ENCODE measurements around the gene PRDM16. TPM values are rescaled to one million over a fixed set of nuclear protein-coding genes. Genes with fewer than 3 reads are reported as not detected.

PRDM16 gene
- total RNA-seq, 1 experiment from 2014 or later, result not detected

- no TSS peak for BruUV-seq (replicated peaks)
- TF ChIP-seq, protein P1, sequence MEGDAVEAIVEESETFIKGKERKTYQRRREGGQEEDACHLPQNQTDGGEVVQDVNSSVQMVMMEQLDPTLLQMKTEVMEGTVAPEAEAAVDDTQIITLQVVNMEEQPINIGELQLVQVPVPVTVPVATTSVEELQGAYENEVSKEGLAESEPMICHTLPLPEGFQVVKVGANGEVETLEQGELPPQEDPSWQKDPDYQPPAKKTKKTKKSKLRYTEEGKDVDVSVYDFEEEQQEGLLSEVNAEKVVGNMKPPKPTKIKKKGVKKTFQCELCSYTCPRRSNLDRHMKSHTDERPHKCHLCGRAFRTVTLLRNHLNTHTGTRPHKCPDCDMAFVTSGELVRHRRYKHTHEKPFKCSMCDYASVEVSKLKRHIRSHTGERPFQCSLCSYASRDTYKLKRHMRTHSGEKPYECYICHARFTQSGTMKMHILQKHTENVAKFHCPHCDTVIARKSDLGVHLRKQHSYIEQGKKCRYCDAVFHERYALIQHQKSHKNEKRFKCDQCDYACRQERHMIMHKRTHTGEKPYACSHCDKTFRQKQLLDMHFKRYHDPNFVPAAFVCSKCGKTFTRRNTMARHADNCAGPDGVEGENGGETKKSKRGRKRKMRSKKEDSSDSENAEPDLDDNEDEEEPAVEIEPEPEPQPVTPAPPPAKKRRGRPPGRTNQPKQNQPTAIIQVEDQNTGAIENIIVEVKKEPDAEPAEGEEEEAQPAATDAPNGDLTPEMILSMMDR (IDR thresholded peaks at IDR 0.05; ENCODE audit: unreplicated experiment), result no peak
- Mint-ChIP-seq H3K4me1 (ENCODE audit: insufficient read depth, unreplicated experiment) (no peaks in the 10 kb centered on the region), H3K9me3 (ENCODE audit: unreplicated experiment) (peaks cover 7% of the 10 kb centered on the region), H3K27ac (ENCODE audit: low read depth, unreplicated experiment) (no peak overlapping the region), H3K27me3 (ENCODE audit: insufficient read depth, unreplicated experiment) (no peaks in the 10 kb centered on the region), H3K4me3 (ENCODE audit: unreplicated experiment) (no peak overlapping the region), H3K36me3 (ENCODE audit: insufficient read depth, unreplicated experiment) (no peaks in the 10 kb centered on the region)
- ChIA-PET CTCF (no interaction called here), POLR2A (no interaction called here)
- intact Hi-C loops (cut with micrococcal nuclease), result no loop called here
- DNase-seq (ENCODE audit: unreplicated experiment), result no peak
Observed at GRCh38 chr1:3183411-3183810, 114.4 kb downstream of the PRDM16 start.

- Mint-ChIP-seq H3K4me1 (ENCODE audit: insufficient read depth, unreplicated experiment) (no peaks in the 10 kb centered on the region), H3K4me3 (ENCODE audit: unreplicated experiment) (no peak overlapping the region), H3K9me3 (ENCODE audit: unreplicated experiment) (peaks cover 7% of the 10 kb centered on the region), H3K36me3 (ENCODE audit: insufficient read depth, unreplicated experiment) (no peaks in the 10 kb centered on the region), H3K27me3 (ENCODE audit: insufficient read depth, unreplicated experiment) (no peaks in the 10 kb centered on the region), H3K27ac (ENCODE audit: low read depth, unreplicated experiment) (no peak overlapping the region)
- TF ChIP-seq, protein P1 (IDR thresholded peaks at IDR 0.05; ENCODE audit: unreplicated experiment), result no peak
- ChIA-PET CTCF (no interaction called here), POLR2A (no interaction called here)
- no peak for DNase-seq (ENCODE audit: unreplicated experiment)
- intact Hi-C loops (cut with micrococcal nuclease), result no loop called here
- BruUV-seq (replicated peaks), result no TSS peak
Observed at GRCh38 chr1:3183813-3184212, 114.8 kb downstream of the PRDM16 start.

GRCh38 chr1:3184666-3185065, 115.7 kb downstream of the PRDM16 start:
- no peaks in the 10 kb centered on the region for H3K4me1 Mint-ChIP-seq (ENCODE audit: insufficient read depth, unreplicated experiment)
- no peak overlapping the region for H3K27ac Mint-ChIP-seq (ENCODE audit: low read depth, unreplicated experiment)
- no peak overlapping the region for H3K4me3 Mint-ChIP-seq (ENCODE audit: unreplicated experiment)
- TF ChIP-seq, protein P1 (IDR thresholded peaks at IDR 0.05; ENCODE audit: unreplicated experiment), result no peak
- intact Hi-C loops (cut with micrococcal nuclease), result no loop called here
- no peaks in the 10 kb centered on the region for H3K27me3 Mint-ChIP-seq (ENCODE audit: insufficient read depth, unreplicated experiment)
- no TSS peak for BruUV-seq (replicated peaks)
- POLR2A ChIA-PET, result no interaction called here
- H3K36me3 Mint-ChIP-seq (ENCODE audit: insufficient read depth, unreplicated experiment), result no peaks in the 10 kb centered on the region
- peaks cover 7% of the 10 kb centered on the region for H3K9me3 Mint-ChIP-seq (ENCODE audit: unreplicated experiment)
- CTCF ChIA-PET, result no interaction called here
- DNase-seq (ENCODE audit: unreplicated experiment), result no peak

- BruUV-seq (replicated peaks), result no TSS peak
- intact Hi-C loops (cut with micrococcal nuclease), result no loop called here
- POLR2A ChIA-PET, result no interaction called here
- TF ChIP-seq, protein P1 (IDR thresholded peaks at IDR 0.05; ENCODE audit: unreplicated experiment), result no peak
- no peaks in the 10 kb centered on the region for H3K27me3 Mint-ChIP-seq (ENCODE audit: insufficient read depth, unreplicated experiment)
- CTCF ChIA-PET, result no interaction called here
- DNase-seq (ENCODE audit: unreplicated experiment), result no peak
- no peak overlapping the region for H3K27ac Mint-ChIP-seq (ENCODE audit: low read depth, unreplicated experiment)
- peaks cover 7% of the 10 kb centered on the region for H3K9me3 Mint-ChIP-seq (ENCODE audit: unreplicated experiment)
- no peaks in the 10 kb centered on the region for H3K4me1 Mint-ChIP-seq (ENCODE audit: insufficient read depth, unreplicated experiment)
- no peak overlapping the region for H3K4me3 Mint-ChIP-seq (ENCODE audit: unreplicated experiment)
- no peaks in the 10 kb centered on the region for H3K36me3 Mint-ChIP-seq (ENCODE audit: insufficient read depth, unreplicated experiment)
Observed at GRCh38 chr1:3185896-3186525, 117.0 kb downstream of the PRDM16 start.

All from MCF 10A (cell line).